Endothelial cell of umbilical vein (primary cell): Measurements from ENCODE around the gene MCM7. TPM values are rescaled to one million over a fixed set of nuclear protein-coding genes. Genes with fewer than 3 reads are reported as not detected.

Experiments
- BruUV-seq: library from RNA; stranded (reverse); fragments of 400-500 nt; replicated peaks from 2 replicates; lab custom pipeline; 2021; lab: Mats Ljungman, UMichigan
- CTCF ChIA-PET: fragments of 300-600, 350-600 bp; sonication (Branson Sonifier 250); formaldehyde crosslinking; loops from one replicate; lab custom pipeline; 2021; ENCODE audit warnings: antibody characterized with exemption, inconsistent platforms; lab: Charles Lee
- POLR2A ChIA-PET: fragments of 300-600, 350-600 bp; sonication (Branson Sonifier 250); formaldehyde crosslinking; loops from one replicate; lab custom pipeline; 2021; ENCODE audit warnings: antibody characterized with exemption, inconsistent platforms; lab: Charles Lee
- DNase-seq: peaks from one replicate; pipeline ENCODE4 v3.0.0-alpha.2; 2011; ENCODE audit warnings: low read depth, low spot score
- FAIRE-seq: peaks from 2 replicates; lab custom pipeline; 2011; peaks lifted over from hg19 to GRCh38; lab: Jason Lieb, UNC
- H2AFZ ChIP-seq: 2 replicates; pipeline ENCODE4 v1.6.0; 2012; ENCODE audit warnings: low read depth, low read length, control low read depth, inconsistent platforms
- H3K27ac ChIP-seq: 2 replicates; pipeline ENCODE4 v1.5.1; 2011; ENCODE audit warnings: low read depth, mild to moderate bottlenecking, control low read depth, low read length, moderate library complexity; ENCODE audit not compliant: insufficient read depth
- H3K27me3 ChIP-seq, 2 experiments: 2 replicates each; pipeline versions ENCODE4 v1.6.0 to v1.6.1; 2011; ENCODE audit warnings: low read length in 2 of 2, mixed read lengths in 1 of 2; ENCODE audit not compliant: control insufficient read depth in 2 of 2, insufficient read depth in 2 of 2
- H3K36me3 ChIP-seq, 2 experiments: 2 replicates in 1 of 2; 3 replicates in 1 of 2; pipeline ENCODE4 v1.5.1; 2011; ENCODE audit warnings: low read length in 2 of 2, mild to moderate bottlenecking in 1 of 2, moderate library complexity in 1 of 2; ENCODE audit not compliant: control insufficient read depth in 2 of 2, insufficient read depth in 2 of 2; ENCODE audit errors: extremely low read depth in 1 of 2
- H3K4me1 ChIP-seq: 3 replicates; pipeline ENCODE4 v1.5.1; 2011; ENCODE audit warnings: mild to moderate bottlenecking, low read length; ENCODE audit not compliant: control insufficient read depth, insufficient read depth; ENCODE audit errors: extremely low read depth
- H3K4me2 ChIP-seq: 2 replicates; pipeline ENCODE4 v1.6.1; 2011; ENCODE audit warnings: low read length, control low read depth, mixed read lengths; ENCODE audit not compliant: insufficient read depth
- H3K4me3 ChIP-seq, 3 experiments: fragments of 200-600 bp in 1 of 3; sonication (generic), shearing (Covaris generic) in 1 of 3; replicated peaks in 1 of 3; 2 replicates each; pipeline ENCODE4 v1.5.1; 2011 to 2016; ENCODE audit warnings: control low read depth in 3 of 3, low read length in 3 of 3, mild to moderate bottlenecking in 2 of 3, inconsistent platforms in 1 of 3, low read depth in 1 of 3, moderate library complexity in 1 of 3; ENCODE audit not compliant: insufficient read depth in 1 of 3
- H3K79me2 ChIP-seq: 2 replicates; pipeline ENCODE4 v1.6.0; 2012; ENCODE audit warnings: low read length, inconsistent platforms; ENCODE audit not compliant: control insufficient read depth, insufficient read depth
- H3K9ac ChIP-seq: replicated peaks from 2 replicates; pipeline ENCODE3; 2011; ENCODE audit warnings: low read length, control low read depth; ENCODE audit not compliant: insufficient read depth; ENCODE audit errors: extremely low read depth
- H3K9me1 ChIP-seq: replicated peaks from 3 replicates; pipeline ENCODE4 v1.6.0; 2011; ENCODE audit warnings: mild to moderate bottlenecking, low read length; ENCODE audit not compliant: control insufficient read depth, insufficient read depth; ENCODE audit errors: extremely low read depth
- H3K9me3 ChIP-seq: replicated peaks from 2 replicates; pipeline ENCODE4 v1.5.1; 2012; ENCODE audit warnings: low read length, inconsistent platforms; ENCODE audit not compliant: control insufficient read depth, insufficient read depth
- H4K20me1 ChIP-seq: replicated peaks from 2 replicates; pipeline ENCODE3; 2011; ENCODE audit warnings: mild to moderate bottlenecking, low read length; ENCODE audit not compliant: control insufficient read depth, insufficient read depth; ENCODE audit errors: extremely low read depth
- EZH2 ChIP-seq: IDR thresholded peaks from 2 replicates; pipeline ENCODE4 v1.6.1; 2012; ENCODE audit warnings: borderline replicate concordance, low read depth, mild to moderate bottlenecking, moderate library complexity, low read length, inconsistent platforms; ENCODE audit not compliant: severe bottlenecking
- FOS ChIP-seq: IDR thresholded peaks from 2 replicates; pipeline ENCODE4 v1.6.1; 2011; ENCODE audit warnings: mild to moderate bottlenecking, low read length, moderate library complexity, borderline replicate concordance; ENCODE audit not compliant: insufficient read depth
- GATA2 ChIP-seq: IDR thresholded peaks from 2 replicates; pipeline ENCODE4 v1.7.0; 2011; ENCODE audit warnings: low read depth, mild to moderate bottlenecking, moderate library complexity, mixed read lengths, low read length; ENCODE audit not compliant: insufficient read length, insufficient read depth
- JUN ChIP-seq: IDR thresholded peaks from 2 replicates; pipeline ENCODE4 v1.6.1; 2011; ENCODE audit warnings: borderline replicate concordance, low read depth; ENCODE audit not compliant: insufficient read length, insufficient read depth
- MYC ChIP-seq: IDR thresholded peaks from one replicate; pipeline ENCODE4 v1.6.1; 2011; ENCODE audit warnings: mild to moderate bottlenecking, low read depth, low read length
- POLR2A ChIP-seq: IDR thresholded peaks from 2 replicates; pipeline ENCODE4 v1.6.1; 2012; ENCODE audit warnings: low read depth, mild to moderate bottlenecking, control low read depth, low read length
- POLR2AphosphoS5 ChIP-seq: IDR thresholded peaks from 2 replicates; pipeline ENCODE4 v1.6.1; 2012; ENCODE audit warnings: low read depth, mild to moderate bottlenecking, control low read depth, low read length, moderate library complexity; ENCODE audit not compliant: insufficient read depth
- dilution Hi-C: fragments of 300-500 bp; cut with MboI; formaldehyde crosslinking; loops from one replicate; pipeline ENCODE4 v1.15.0; 2019; ENCODE audit warnings: low sequenced_read_pairs; ENCODE audit not compliant: extremely low pct_ligation_motif_present
- intact Hi-C: fragments of 100-400 bp; cut with micrococcal nuclease; formaldehyde crosslinking; loops from one replicate; pipeline ENCODE4 v1.10.0; 2022
- polyA plus RNA-seq, 4 experiments: library from polyadenylated mRNA; depleted of rRNA in 3 of 4; stranded (reverse) in 3 of 4; unstranded in 1 of 4; fragments of >200 nt; gene quantifications; 2 replicates each; pipeline versions ENCODE4 v1.2.1 to v1.2.3, GENCODE V29; 2011 to 2012; ENCODE audit warnings: missing spikeins in 1 of 4
- total RNA-seq: library from RNA; stranded (reverse); gene quantifications from 2 replicates; pipeline ENCODE4 v1.2.3, GENCODE V29; 2021
- TF ChIP-seq, protein P1 (sequence below), 2 donors: IDR thresholded peaks; 1 replicate in 1 of 2; 2 replicates in 1 of 2; pipeline ENCODE4 v1.5.1; 2011; ENCODE audit warnings: low read length in 2 of 2, mild to moderate bottlenecking in 2 of 2, moderate library complexity in 2 of 2, control low read depth in 1 of 2, inconsistent platforms in 1 of 2, low read depth in 1 of 2; ENCODE audit not compliant: insufficient read depth in 1 of 2; ENCODE audit errors: extremely low read depth in 1 of 2
- TF ChIP-seq, protein P2 (sequence below): IDR thresholded peaks from 2 replicates; pipeline ENCODE4 v1.6.1; 2011; ENCODE audit not compliant: insufficient read depth, insufficient read length

MCM7 gene
- total and polyA plus RNA-seq, 2 donors (not counting 3 experiments of a cell fraction or from before 2014, with no cell fraction given), result 156 to 187 TPM

GRCh38 chr7:100137851-100138760 is 36.9 kb upstream of the MCM7 start:
- Histone ChIP-seq H3K27me3 (peaks cover 0 to 3% of the 10 kb centered on the region in 2 experiments), H3K79me2 (no peaks in the 10 kb centered on the region), H3K27ac (no peak overlapping the region), H3K4me1 (no peaks in the 10 kb centered on the region), H3K4me3 (no peak overlapping the region), H3K4me2 (no peak overlapping the region), H4K20me1 (no peaks in the 10 kb centered on the region), H3K36me3 (no peaks in the 10 kb centered on the region), H3K9ac (no peak overlapping the region), H3K9me3 (no peaks in the 10 kb centered on the region), H3K9me1 (no peaks in the 10 kb centered on the region), H2AFZ (no peak overlapping the region)
- FAIRE-seq (no peak), DNase-seq (no peak)
- intact Hi-C loops, result no loop called here
- ChIA-PET CTCF (interaction anchor here (0.6 to 2.2 kb wide), 4 partner anchors 10 to 270 kb away, joined by 3 to 8 read pairs (median 3); partner anchors contain the start of gene LAMTOR4), POLR2A (no interaction called here)
- TF ChIP-seq, protein P1, sequence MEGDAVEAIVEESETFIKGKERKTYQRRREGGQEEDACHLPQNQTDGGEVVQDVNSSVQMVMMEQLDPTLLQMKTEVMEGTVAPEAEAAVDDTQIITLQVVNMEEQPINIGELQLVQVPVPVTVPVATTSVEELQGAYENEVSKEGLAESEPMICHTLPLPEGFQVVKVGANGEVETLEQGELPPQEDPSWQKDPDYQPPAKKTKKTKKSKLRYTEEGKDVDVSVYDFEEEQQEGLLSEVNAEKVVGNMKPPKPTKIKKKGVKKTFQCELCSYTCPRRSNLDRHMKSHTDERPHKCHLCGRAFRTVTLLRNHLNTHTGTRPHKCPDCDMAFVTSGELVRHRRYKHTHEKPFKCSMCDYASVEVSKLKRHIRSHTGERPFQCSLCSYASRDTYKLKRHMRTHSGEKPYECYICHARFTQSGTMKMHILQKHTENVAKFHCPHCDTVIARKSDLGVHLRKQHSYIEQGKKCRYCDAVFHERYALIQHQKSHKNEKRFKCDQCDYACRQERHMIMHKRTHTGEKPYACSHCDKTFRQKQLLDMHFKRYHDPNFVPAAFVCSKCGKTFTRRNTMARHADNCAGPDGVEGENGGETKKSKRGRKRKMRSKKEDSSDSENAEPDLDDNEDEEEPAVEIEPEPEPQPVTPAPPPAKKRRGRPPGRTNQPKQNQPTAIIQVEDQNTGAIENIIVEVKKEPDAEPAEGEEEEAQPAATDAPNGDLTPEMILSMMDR (IDR thresholded peaks at IDR 0.05; ENCODE audit: extremely low read depth in 1 of 2, insufficient read depth in 1 of 2, low read depth in 1 of 2, low read length in 2 of 2), result no peak
- TF ChIP-seq POLR2A (no peak), FOS (no peak), MYC (no peak), POLR2AphosphoS5 (no peak), JUN (no peak), GATA2 (no peak), EZH2 (no peak)
- TF ChIP-seq, protein P2, sequence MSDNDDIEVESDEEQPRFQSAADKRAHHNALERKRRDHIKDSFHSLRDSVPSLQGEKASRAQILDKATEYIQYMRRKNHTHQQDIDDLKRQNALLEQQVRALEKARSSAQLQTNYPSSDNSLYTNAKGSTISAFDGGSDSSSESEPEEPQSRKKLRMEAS, result no peak
- BruUV-seq, result no TSS peak
- dilution Hi-C loops, result no loop called here
